GM23338 (cell line): ENCODE data around the gene MPP3. TPM values are rescaled to one million over a fixed set of nuclear protein-coding genes. Genes with fewer than 3 reads are reported as not detected.

Experiments used
- ATAC-seq: fragments of 200-7000 bp; cut with Tn5 transposase; 3 replicates; pipeline ENCODE4 v1.9.1; 2020
- DNase-seq: peaks from one replicate; pipeline ENCODE4 v3.0.0-alpha.2; 2015; ENCODE audit warnings: low spot score
- H2AFZ ChIP-seq: fragments of 200-600 bp; sonication (generic); 2 replicates; pipeline ENCODE4 v1.8.0; 2016; ENCODE audit warnings: antibody characterized with exemption, mild to moderate bottlenecking, moderate library complexity
- H3F3A ChIP-seq: fragments of 200-600 bp; sonication (generic); replicated peaks from 2 replicates; pipeline ENCODE4 v1.8.0; 2017; ENCODE audit warnings: antibody characterized with exemption, mixed run types, low read depth
- H3K27ac ChIP-seq: fragments of 200-600 bp; sonication (generic); 2 replicates; pipeline ENCODE4 v1.6.1; 2016; ENCODE audit warnings: low read depth
- H3K27me3 ChIP-seq: fragments of 200-600 bp; sonication (generic); 2 replicates; pipeline ENCODE4 v1.8.0; 2016; ENCODE audit warnings: mild to moderate bottlenecking, mixed run types, moderate library complexity; ENCODE audit not compliant: insufficient read depth
- H3K36me3 ChIP-seq: fragments of 200-600 bp; sonication (generic); 2 replicates; pipeline ENCODE4 v1.8.0; 2016; ENCODE audit warnings: mild to moderate bottlenecking; ENCODE audit not compliant: insufficient read depth
- H3K4me1 ChIP-seq: fragments of 200-600 bp; sonication (generic); 2 replicates; pipeline ENCODE4 v1.8.0; 2016; ENCODE audit warnings: mild to moderate bottlenecking, moderate library complexity; ENCODE audit not compliant: insufficient read depth
- H3K4me2 ChIP-seq: fragments of 200-600 bp; sonication (generic); 2 replicates; pipeline ENCODE4 v1.7.1; 2017; ENCODE audit warnings: mixed run types
- H3K4me3 ChIP-seq: fragments of 200-600 bp; sonication (generic); 2 replicates; pipeline ENCODE4 v1.6.1; 2016; ENCODE audit warnings: mixed run types
- H3K79me2 ChIP-seq: fragments of 200-600 bp; sonication (generic); replicated peaks from 2 replicates; pipeline ENCODE4 v1.8.0; 2017; ENCODE audit warnings: mild to moderate bottlenecking; ENCODE audit not compliant: insufficient read depth
- H3K9me2 ChIP-seq: fragments of 200-600 bp; sonication (generic); 2 replicates; pipeline ENCODE4 v1.8.0; 2017; ENCODE audit not compliant: insufficient read depth
- H4K20me1 ChIP-seq: fragments of 200-600 bp; sonication (generic); replicated peaks from 2 replicates; pipeline ENCODE4 v1.8.0; 2017; ENCODE audit warnings: mild to moderate bottlenecking; ENCODE audit not compliant: insufficient read depth
- H3K27ac Mint-ChIP-seq: 2 replicates; pipeline ENCODE4 v1.8.0; 2020; ENCODE audit warnings: inconsistent platforms, mild to moderate bottlenecking, moderate library complexity, mixed read lengths
- H3K27me3 Mint-ChIP-seq: 3 replicates; pipeline ENCODE4 v1.8.0; 2022; ENCODE audit warnings: low read depth, mild to moderate bottlenecking, moderate library complexity, mixed read lengths, inconsistent platforms; ENCODE audit not compliant: insufficient read depth, poor library complexity
- H3K36me3 Mint-ChIP-seq: 3 replicates; pipeline ENCODE4 v1.8.0; 2021; ENCODE audit warnings: low read depth, mild to moderate bottlenecking, inconsistent platforms, moderate library complexity, mixed read lengths
- H3K4me1 Mint-ChIP-seq: 3 replicates; pipeline ENCODE4 v1.8.0; 2020; ENCODE audit warnings: mild to moderate bottlenecking, inconsistent platforms, mixed read lengths
- H3K4me3 Mint-ChIP-seq: 3 replicates; pipeline ENCODE4 v1.8.0; 2021; ENCODE audit warnings: moderate library complexity, mild to moderate bottlenecking, inconsistent platforms, mixed read lengths
- H3K9me3 Mint-ChIP-seq: 3 replicates; pipeline ENCODE4 v1.8.0; 2020; ENCODE audit warnings: moderate library complexity, mild to moderate bottlenecking, inconsistent platforms, mixed read lengths
- CREB1 ChIP-seq: fragments of 250-450 bp; sonication (Bioruptor Pico); IDR thresholded peaks from 2 replicates; pipeline ENCODE4 v1.5.0; 2020; ENCODE audit warnings: low read depth, mild to moderate bottlenecking, moderate library complexity
- EZH2 ChIP-seq: fragments of 200-600 bp; sonication (generic); IDR thresholded peaks from one replicate; pipeline ENCODE4 v1.8.0; 2017; ENCODE audit warnings: antibody characterized with exemption, mild to moderate bottlenecking, low read depth; ENCODE audit not compliant: unreplicated experiment
- JUNB ChIP-seq: IDR thresholded peaks from one replicate; pipeline ENCODE4 v1.6.1; 2016; ENCODE audit warnings: antibody characterized with exemption; ENCODE audit not compliant: unreplicated experiment
- NANOG ChIP-seq: IDR thresholded peaks from 2 replicates; pipeline ENCODE4 v1.6.1; 2016; ENCODE audit warnings: antibody characterized with exemption, borderline replicate concordance
- POLR2AphosphoS5 ChIP-seq: IDR thresholded peaks from 2 replicates; pipeline ENCODE4 v1.6.1; 2016; ENCODE audit warnings: antibody characterized with exemption, low read depth
- STAT1 ChIP-seq: IDR thresholded peaks from one replicate; pipeline ENCODE4 v1.6.1; 2016; ENCODE audit warnings: antibody characterized with exemption; ENCODE audit not compliant: unreplicated experiment
- ZNF114 ChIP-seq: fragments of 250-450 bp; sonication (Bioruptor Pico); IDR thresholded peaks from 2 replicates; pipeline ENCODE4 v1.5.0; 2020; ENCODE audit warnings: mild to moderate bottlenecking, moderate library complexity
- ZNF331 ChIP-seq: fragments of 250-450 bp; sonication (Bioruptor Pico); IDR thresholded peaks from 2 replicates; pipeline ENCODE4 v1.5.0; 2020; ENCODE audit warnings: low read depth, mild to moderate bottlenecking, moderate library complexity
- ZNF462 ChIP-seq: fragments of 250-450 bp; sonication (Bioruptor Pico); IDR thresholded peaks from 2 replicates; pipeline ENCODE4 v1.5.0; 2020; ENCODE audit warnings: mild to moderate bottlenecking, moderate library complexity
- polyA plus RNA-seq: library from polyadenylated mRNA; unstranded; fragments of >200 nt; fragmentation: Nextera tagmentation; extraction: Ambion mirVana; gene quantifications from 2 replicates; pipeline ENCODE4 v1.2.1, GENCODE V29; 2016
- total RNA-seq: library from RNA; depleted of rRNA; stranded (reverse); fragments of >200 nt; shearing (Covaris generic); gene quantifications from 2 replicates; pipeline ENCODE4 v1.2.3, GENCODE V29; 2014
- TF ChIP-seq, protein P1 (sequence below): IDR thresholded peaks from one replicate; pipeline ENCODE4 v1.6.1; 2018; ENCODE audit warnings: antibody characterized with exemption; ENCODE audit not compliant: unreplicated experiment

MPP3 gene
- total and polyA plus RNA-seq, 2 experiments from 2014 or later: 6.6 to 7.4 TPM

GRCh38 chr17:43881181-43881580 is 48.2 kb upstream of the MPP3 start:
- no peak overlapping the region for H3K4me3 Mint-ChIP-seq
- H3K36me3 Mint-ChIP-seq: peaks cover 8% of the 10 kb centered on the region; the same call in 1 of the 3 replicates
- no peaks in the 10 kb centered on the region for H3K79me2 ChIP-seq
- ATAC-seq (no peak), DNase-seq (no peak)
- H3K27ac Mint-ChIP-seq: no peak overlapping the region
- H3K27me3 ChIP-seq: no peaks in the 10 kb centered on the region
- H3K4me1 ChIP-seq: peaks cover 8% of the 10 kb centered on the region; the same call in 1 of the 2 replicates
- H3K27me3 Mint-ChIP-seq: peaks cover 8% of the 10 kb centered on the region
- no peak overlapping the region for H2AFZ ChIP-seq
- no peaks in the 10 kb centered on the region for H3K36me3 ChIP-seq
- peaks cover 13% of the 10 kb centered on the region for H3K4me1 Mint-ChIP-seq
- no peaks in the 10 kb centered on the region for H3K9me2 ChIP-seq
- H3K4me3 ChIP-seq: no peak overlapping the region
- TF ChIP-seq JUNB: no peak
- no peak for TF ChIP-seq ZNF462 (CRISPR knock-in tag)
- TF ChIP-seq EZH2: no peak
- no peak for TF ChIP-seq NANOG
- no peak for TF ChIP-seq POLR2AphosphoS5
- no peak for TF ChIP-seq STAT1
- no peak for TF ChIP-seq ZNF114 (CRISPR knock-in tag)
- TF ChIP-seq, protein P1, sequence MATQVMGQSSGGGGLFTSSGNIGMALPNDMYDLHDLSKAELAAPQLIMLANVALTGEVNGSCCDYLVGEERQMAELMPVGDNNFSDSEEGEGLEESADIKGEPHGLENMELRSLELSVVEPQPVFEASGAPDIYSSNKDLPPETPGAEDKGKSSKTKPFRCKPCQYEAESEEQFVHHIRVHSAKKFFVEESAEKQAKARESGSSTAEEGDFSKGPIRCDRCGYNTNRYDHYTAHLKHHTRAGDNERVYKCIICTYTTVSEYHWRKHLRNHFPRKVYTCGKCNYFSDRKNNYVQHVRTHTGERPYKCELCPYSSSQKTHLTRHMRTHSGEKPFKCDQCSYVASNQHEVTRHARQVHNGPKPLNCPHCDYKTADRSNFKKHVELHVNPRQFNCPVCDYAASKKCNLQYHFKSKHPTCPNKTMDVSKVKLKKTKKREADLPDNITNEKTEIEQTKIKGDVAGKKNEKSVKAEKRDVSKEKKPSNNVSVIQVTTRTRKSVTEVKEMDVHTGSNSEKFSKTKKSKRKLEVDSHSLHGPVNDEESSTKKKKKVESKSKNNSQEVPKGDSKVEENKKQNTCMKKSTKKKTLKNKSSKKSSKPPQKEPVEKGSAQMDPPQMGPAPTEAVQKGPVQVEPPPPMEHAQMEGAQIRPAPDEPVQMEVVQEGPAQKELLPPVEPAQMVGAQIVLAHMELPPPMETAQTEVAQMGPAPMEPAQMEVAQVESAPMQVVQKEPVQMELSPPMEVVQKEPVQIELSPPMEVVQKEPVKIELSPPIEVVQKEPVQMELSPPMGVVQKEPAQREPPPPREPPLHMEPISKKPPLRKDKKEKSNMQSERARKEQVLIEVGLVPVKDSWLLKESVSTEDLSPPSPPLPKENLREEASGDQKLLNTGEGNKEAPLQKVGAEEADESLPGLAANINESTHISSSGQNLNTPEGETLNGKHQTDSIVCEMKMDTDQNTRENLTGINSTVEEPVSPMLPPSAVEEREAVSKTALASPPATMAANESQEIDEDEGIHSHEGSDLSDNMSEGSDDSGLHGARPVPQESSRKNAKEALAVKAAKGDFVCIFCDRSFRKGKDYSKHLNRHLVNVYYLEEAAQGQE: no peak
- TF ChIP-seq ZNF331 (CRISPR knock-in tag): no peak
- no peak for TF ChIP-seq CREB1 (CRISPR knock-in tag)
- no peak overlapping the region for H3K27ac ChIP-seq
- H3K4me2 ChIP-seq: no peak overlapping the region
- no peaks in the 10 kb centered on the region for H3F3A ChIP-seq
- no peaks in the 10 kb centered on the region for H3K9me3 Mint-ChIP-seq
- no peaks in the 10 kb centered on the region for H4K20me1 ChIP-seq
